Neural cell (in vitro differentiated cells): Measurements from ENCODE around the gene ANTXR1.

Source experiments
- EZH2 ChIP-seq: fragments of 200-600, 300-800 bp; shearing (Covaris generic), sonication (generic); IDR thresholded peaks from 2 replicates; pipeline ENCODE4 v1.6.1; 2014; ENCODE audit warnings: antibody characterized with exemption, low read length, borderline replicate concordance, mild to moderate bottlenecking; ENCODE audit not compliant: insufficient read depth, poor library complexity, severe bottlenecking
- POLR2AphosphoS5 ChIP-seq: IDR thresholded peaks from 2 replicates; pipeline ENCODE4 v1.6.1; 2012
- TAF1 ChIP-seq: IDR thresholded peaks from 2 replicates; pipeline ENCODE4 v1.6.1; 2012; ENCODE audit warnings: low read depth

DNA sequence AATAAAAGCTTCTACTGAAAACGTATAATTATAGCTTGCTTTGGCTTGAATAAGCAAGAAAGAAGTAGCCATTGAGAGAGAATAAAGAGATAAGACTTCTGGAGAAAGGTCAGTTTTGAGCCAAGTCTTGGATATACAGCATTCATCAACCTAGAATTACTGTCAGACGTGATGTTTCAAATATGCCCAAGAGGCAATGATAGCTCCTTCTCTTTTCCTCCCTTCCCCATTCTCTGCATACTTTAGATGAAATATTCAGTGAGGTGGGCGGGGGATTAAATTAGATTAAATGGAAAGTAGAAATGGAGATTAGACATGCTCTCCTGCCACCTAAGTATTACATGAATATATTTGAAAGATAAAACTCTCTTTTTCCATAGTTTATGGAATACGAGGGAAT, 8.7 kb downstream of the ANTXR1 start:
- TF ChIP-seq EZH2, result no peak
- no peak for TF ChIP-seq TAF1
- TF ChIP-seq POLR2AphosphoS5, result no peak
